ENCODE results near the gene UBALD2. TPM values are rescaled to one million over a fixed set of nuclear protein-coding genes. Genes with fewer than 3 reads are reported as not detected.
A peak's percentile ranks its signal among the peaks of the same experiment; 100 is the strongest.
"Not testable (repeated sequence)": the region's sequence is repeated elsewhere in the genome, so short reads cannot be mapped to it uniquely, and the experiment has no call there.

UBALD2 gene
- total RNA-seq, 2 donors from 2014 or later, result 173 to 187 TPM

DNA sequence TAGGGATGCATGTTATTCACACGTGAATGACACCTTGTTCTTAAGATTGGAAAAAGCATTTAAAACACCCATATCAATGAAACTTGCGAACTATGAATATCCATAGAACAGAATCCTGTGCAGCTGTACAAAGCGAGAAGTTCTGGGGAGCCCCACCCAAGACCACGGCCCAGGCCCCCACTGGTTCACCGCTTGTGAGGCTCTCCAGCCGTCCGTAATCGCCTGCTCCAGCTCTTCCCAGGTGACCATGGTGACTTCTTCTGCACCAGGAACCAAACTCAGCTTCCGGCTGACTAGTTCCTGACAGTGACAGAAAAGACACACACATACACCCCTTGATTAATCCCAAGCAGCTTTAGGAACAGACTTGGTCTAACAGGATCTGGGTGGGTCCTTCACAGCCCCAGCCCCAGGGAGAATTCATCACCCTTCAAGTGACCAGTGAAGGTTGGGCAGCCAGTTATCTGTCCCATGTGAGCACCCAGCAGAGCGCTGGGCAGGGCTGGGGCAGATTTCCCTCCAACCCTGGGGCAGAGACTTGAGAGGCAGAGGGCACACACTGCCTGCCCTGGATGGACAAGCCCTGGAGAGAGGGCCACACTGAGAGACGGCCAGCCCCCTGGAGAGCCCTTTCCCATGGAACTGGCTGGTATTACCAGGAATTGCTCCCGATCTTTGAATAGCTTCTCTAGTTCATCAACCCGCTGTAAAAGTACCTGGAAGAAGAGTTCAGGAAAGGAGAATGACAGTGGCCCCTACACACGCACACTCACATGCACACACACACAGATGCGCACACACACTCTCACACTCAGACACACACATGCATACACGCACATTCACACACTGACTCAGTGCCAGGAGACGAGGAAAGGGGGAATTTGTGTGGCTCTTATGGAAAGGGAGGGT, 39.3 kb downstream of the UBALD2 start:
- no peak for ATAC-seq (replicated peaks)
- Mint-ChIP-seq H3K9me3 (no peaks in the 10 kb centered on the region), H3K27ac (no peak overlapping the region), H3K36me3 (ENCODE audit: low read depth) (no peaks in the 10 kb centered on the region), H3K4me3 (no peak overlapping the region), H3K27me3 (no peaks in the 10 kb centered on the region), H3K4me1 (no peaks in the 10 kb centered on the region)

- H3K36me3 Mint-ChIP-seq (ENCODE audit: low read depth); H3K9me3 Mint-ChIP-seq; H3K27me3 Mint-ChIP-seq; H3K4me3 Mint-ChIP-seq; ATAC-seq (replicated peaks); H3K4me1 Mint-ChIP-seq; H3K27ac Mint-ChIP-seq: not testable (repeated sequence)
Measured at GRCh38 chr17:76305135-76305454, 39.9 kb downstream of the UBALD2 start.

DNA sequence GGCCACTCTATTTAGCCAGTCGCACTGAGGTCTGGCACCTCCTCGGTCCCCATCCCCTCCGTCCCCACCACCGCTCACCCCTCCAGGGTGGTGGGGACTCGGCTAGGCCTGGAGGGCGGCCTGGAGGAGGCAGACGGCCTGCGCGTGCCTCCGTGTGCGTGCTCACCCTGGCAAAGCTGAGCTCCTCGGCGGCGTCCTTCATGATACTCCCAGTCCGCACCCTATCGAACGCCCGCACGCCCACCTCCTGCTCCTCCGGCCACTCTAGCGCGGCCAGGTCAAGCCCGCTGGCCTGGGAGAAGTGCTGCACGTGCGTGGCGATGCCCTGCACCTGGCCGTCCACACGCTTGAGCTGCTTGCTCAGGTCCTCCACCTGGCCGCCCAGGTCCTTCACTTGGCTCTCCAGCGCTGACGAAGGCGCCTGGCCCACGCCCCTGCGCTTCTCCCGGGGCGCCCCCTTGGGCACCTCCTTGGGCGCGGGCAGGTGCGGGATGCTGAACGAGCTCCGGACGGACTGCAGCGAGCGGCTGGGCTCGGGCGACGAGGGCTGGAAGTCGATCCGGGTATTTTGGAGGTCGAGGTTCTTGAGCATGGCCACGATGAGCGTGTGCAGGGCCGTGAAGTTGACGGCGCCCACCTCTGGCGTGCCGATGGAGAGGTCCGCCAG, 42.3 kb downstream of the UBALD2 start:
- no peak for ATAC-seq (replicated peaks)
- H3K4me1 Mint-ChIP-seq, result no peaks in the 10 kb centered on the region
- no peaks in the 10 kb centered on the region for H3K27me3 Mint-ChIP-seq
- no peaks in the 10 kb centered on the region for H3K9me3 Mint-ChIP-seq
- no peak overlapping the region for H3K4me3 Mint-ChIP-seq
- H3K27ac Mint-ChIP-seq, result no peak overlapping the region
- H3K36me3 Mint-ChIP-seq (ENCODE audit: low read depth), result peaks cover 15% of the 10 kb centered on the region

DNA sequence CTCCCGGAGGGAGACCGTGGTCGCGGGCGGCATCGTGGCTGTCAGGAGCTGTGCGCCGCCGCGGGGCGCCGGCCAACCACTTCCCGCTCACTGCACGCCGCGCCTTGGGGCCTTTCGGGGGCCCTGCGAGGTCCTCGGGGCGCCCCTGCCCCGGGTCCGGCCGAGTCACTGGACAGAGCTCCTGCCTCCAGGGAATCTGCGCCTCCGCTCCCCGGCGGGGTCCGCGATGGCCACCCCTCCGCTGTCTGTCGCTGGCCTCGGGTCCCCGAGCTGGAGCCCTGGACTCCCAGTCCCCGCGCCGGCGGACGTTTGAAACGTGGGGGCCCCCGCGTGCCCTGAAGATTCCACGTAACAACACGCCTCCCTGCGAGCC, 42.8 kb downstream of the UBALD2 start, which contains the start of gene QRICH2:
QRICH2 (minus strand) TSS at position 311 of the 373 bp plus-strand sequence; CDS start at position 33, 278 bp downstream.
- peaks cover 2% of the 10 kb centered on the region for H3K4me1 Mint-ChIP-seq
- H3K27ac Mint-ChIP-seq, result no peak within 1 kb of the TSS
- no peaks in the 10 kb centered on the region for H3K27me3 Mint-ChIP-seq

GRCh38 chr17:76309461-76309860, 44.3 kb downstream of the UBALD2 start:
- Mint-ChIP-seq H3K27ac (no peak overlapping the region), H3K4me1 (peaks cover 3% of the 10 kb centered on the region), H3K4me3 (no peak overlapping the region), H3K9me3 (no peaks in the 10 kb centered on the region), H3K36me3 (ENCODE audit: low read depth) (peaks cover 23% of the 10 kb centered on the region), H3K27me3 (no peaks in the 10 kb centered on the region)
- ATAC-seq (replicated peaks), result no peak

More for the DNA sequence above, 42.8 kb downstream of the UBALD2 start, which contains the start of gene QRICH2:
- Mint-ChIP-seq H3K4me3 (no peak within 1 kb of the TSS), H3K9me3 (no peaks in the 10 kb centered on the region), H3K36me3 (ENCODE audit: low read depth) (peaks cover 20% of the 10 kb centered on the region)
- no peak for ATAC-seq (replicated peaks)

DNA sequence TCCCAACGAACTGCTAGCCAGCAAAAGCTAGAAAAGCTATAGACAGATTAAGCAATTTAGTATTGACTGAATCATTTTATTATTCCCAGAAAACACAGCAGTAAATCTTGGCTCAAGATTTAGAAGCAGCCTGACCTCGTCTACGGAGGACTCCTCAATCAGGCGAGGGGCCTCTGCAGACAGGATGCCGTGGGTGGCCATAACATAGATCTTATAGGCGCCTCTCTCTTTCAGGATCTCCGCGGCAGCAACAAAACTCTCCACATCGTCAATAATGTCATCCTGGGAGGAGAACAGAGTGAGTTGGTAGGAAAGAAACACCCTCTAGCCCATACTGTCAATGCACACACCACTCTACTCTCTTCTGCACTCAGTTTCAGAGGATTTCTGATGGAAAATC, 47.6 kb downstream of the UBALD2 start:
- no peaks in the 10 kb centered on the region for H3K9me3 Mint-ChIP-seq
- peaks cover 33% of the 10 kb centered on the region for H3K36me3 Mint-ChIP-seq (ENCODE audit: low read depth)
- H3K4me1 Mint-ChIP-seq, result peaks cover 3% of the 10 kb centered on the region
- no peaks in the 10 kb centered on the region for H3K27me3 Mint-ChIP-seq
- ATAC-seq (replicated peaks), result no peak
- peak overlapping the region; percentile 15 for H3K27ac Mint-ChIP-seq
- H3K4me3 Mint-ChIP-seq, result no peak overlapping the region

GRCh38 chr17:76314392-76315227, 49.5 kb downstream of the UBALD2 start:
- Mint-ChIP-seq H3K36me3 (ENCODE audit: low read depth) (peaks cover 39% of the 10 kb centered on the region), H3K27me3 (no peaks in the 10 kb centered on the region), H3K27ac (peak overlapping the region; percentile 79), H3K4me3 (no peak overlapping the region), H3K9me3 (no peaks in the 10 kb centered on the region), H3K4me1 (peaks cover 3% of the 10 kb centered on the region)
- no peak for ATAC-seq (replicated peaks)

- no peak overlapping the region for H3K27ac Mint-ChIP-seq
- H3K4me1 Mint-ChIP-seq, result peaks cover 3% of the 10 kb centered on the region
- no peaks in the 10 kb centered on the region for H3K27me3 Mint-ChIP-seq
- no peaks in the 10 kb centered on the region for H3K9me3 Mint-ChIP-seq
- no peak overlapping the region for H3K4me3 Mint-ChIP-seq
- no peak for ATAC-seq (replicated peaks)
- peaks cover 40% of the 10 kb centered on the region for H3K36me3 Mint-ChIP-seq (ENCODE audit: low read depth)
Measured at GRCh38 chr17:76317535-76317934, 52.4 kb downstream of the UBALD2 start.

GRCh38 chr17:76318586-76318985, 53.4 kb downstream of the UBALD2 start:
- Mint-ChIP-seq H3K4me3 (no peak overlapping the region), H3K36me3 (ENCODE audit: low read depth) (peaks cover 39% of the 10 kb centered on the region), H3K27me3 (no peaks in the 10 kb centered on the region), H3K9me3 (no peaks in the 10 kb centered on the region), H3K4me1 (no peaks in the 10 kb centered on the region), H3K27ac (no peak overlapping the region)
- ATAC-seq (replicated peaks), result no peak

Other genes starting within 250 kb of the UBALD2 start
- under 1 TPM in 1 of 2 donors, not detected in 1; 0.11 TPM for gene EVPL, start 238.0 kb upstream of the UBALD2 start, total RNA-seq
- 100 to 1,000 TPM; 109 to 117 TPM for gene SRP68, start 192.8 kb upstream of the UBALD2 start, total RNA-seq
- gene GALR2, start 190.6 kb upstream of the UBALD2 start, total RNA-seq, result 10 to 100 TPM in 1 of 2 donors, 1 to 10 TPM in 1; 7.5 to 14.8 TPM
- gene ZACN, start 186.2 kb upstream of the UBALD2 start, total RNA-seq, result 10 to 100 TPM in 1 of 2 donors, 1 to 10 TPM in 1; 6.5 to 13.5 TPM
- gene EXOC7, start 161.6 kb upstream of the UBALD2 start, total RNA-seq, result 100 to 1,000 TPM; 104 to 117 TPM
- gene FOXJ1, start 124.1 kb upstream of the UBALD2 start, total RNA-seq, result under 1 TPM in 1 of 2 donors, not detected in 1; 0.15 TPM
- 10 to 100 TPM; 15.5 to 17.4 TPM for gene RNF157, start 24.9 kb upstream of the UBALD2 start, total RNA-seq
- gene QRICH2, start 42.9 kb downstream of the UBALD2 start, total RNA-seq, result 1 to 10 TPM in 1 of 2 donors, under 1 TPM in 1; 0.85 to 2.1 TPM
- 10 to 100 TPM; 24.5 to 29.7 TPM for gene PRPSAP1, start 88.6 kb downstream of the UBALD2 start, total RNA-seq
- 10 to 100 TPM; 10.5 to 12.4 TPM for gene SPHK1, start 119.3 kb downstream of the UBALD2 start, total RNA-seq
- 10 to 100 TPM; 35.3 to 38.7 TPM for gene UBE2O, start 187.8 kb downstream of the UBALD2 start, total RNA-seq
- gene AANAT, start 202.3 kb downstream of the UBALD2 start, total RNA-seq, result not detected
- 10 to 100 TPM; 33.3 to 56.5 TPM for gene RHBDF2, start 236.1 kb downstream of the UBALD2 start, total RNA-seq